GM19455 (cell line): ENCODE data around the gene BCAP31.
"Not testable (repeated sequence)": the region's sequence is repeated elsewhere in the genome, so short reads cannot be mapped to it uniquely, and the experiment has no call there.

Source experiments
- ATAC-seq: cut with Tn5 transposase; IDR thresholded peaks from one replicate; pipeline ENCODE4 v1.9.1; 2021; ENCODE audit not compliant: unreplicated experiment

Gene BCAP31

DNA sequence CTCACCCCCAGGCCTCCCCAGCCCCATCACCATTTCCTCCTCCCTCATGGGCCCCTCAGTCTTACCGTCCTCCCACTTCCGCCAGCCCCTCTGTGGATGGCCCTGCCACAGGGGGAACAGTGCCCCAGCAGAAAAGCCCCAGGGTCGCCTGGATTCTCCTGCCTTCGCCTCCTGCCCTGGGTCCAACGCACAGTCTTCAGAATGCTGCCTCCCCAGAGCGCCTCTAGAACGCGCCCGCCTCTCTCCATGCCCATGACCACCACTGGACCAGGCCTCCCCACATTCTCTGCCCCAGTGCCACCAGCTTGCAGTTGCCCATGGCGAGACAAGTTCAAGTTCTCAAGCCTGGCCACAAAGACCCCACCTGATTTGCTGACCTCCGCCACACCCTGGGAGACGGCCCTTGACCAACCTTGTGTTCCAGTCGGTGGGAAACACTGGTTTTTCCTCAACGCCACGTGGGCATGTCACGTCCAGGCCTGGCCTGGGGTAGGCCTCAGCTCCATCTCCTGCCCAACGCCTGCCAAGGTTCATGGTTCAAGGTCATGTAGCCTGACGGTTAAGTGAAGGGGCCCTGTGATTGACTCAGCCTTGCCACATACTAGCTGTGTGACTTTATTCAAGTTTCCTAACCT lies 39.2 kb upstream of the BCAP31 start:
- no peak for ATAC-seq

DNA sequence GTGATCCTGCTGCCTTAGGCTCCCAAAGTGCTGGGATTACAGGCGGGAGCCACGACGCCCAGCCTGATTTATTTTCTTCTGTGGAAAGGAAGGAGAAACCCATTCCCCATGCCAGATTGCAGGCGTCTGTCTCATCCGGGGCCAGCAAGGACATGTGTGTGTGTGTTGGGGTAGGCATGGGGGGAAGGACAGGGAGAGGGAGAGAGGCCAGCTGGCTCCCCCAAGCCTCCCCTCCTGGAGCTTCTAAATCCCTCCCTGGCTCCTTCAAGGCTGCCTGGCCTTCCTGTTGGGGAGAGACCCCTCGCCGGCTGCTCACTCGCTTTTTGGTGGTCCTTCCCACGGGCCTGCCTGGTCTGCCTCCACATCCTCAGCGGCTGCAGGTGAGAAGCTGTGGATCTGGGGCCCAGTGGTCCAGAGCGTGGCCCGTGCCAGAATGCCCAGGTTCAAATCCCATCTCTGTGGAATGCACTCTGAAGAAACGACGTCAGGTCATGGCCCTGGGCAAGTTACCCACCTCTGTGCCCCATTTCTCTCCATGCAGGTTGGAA lies 38.5 kb upstream of the BCAP31 start:
- no peak for ATAC-seq

DNA sequence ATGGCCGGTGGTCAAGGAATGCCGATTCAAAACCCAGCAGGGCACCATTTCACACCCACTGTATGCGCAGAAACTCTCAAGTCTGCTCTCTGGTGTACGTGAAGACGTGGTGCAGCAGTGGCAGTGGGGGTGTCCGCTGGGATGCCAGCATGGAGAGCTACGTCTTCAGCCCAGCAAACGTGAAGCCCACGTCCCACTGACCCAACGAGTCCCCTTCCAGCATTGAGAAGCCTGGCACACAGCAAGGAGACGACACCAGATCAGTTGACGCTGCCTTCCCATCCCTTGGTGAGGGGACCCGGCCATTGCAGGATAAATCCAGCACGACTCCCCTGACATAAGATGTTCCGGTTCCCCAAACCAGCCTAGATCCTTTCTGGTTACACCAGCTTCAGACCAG lies 37.7 kb upstream of the BCAP31 start:
- ATAC-seq: no peak

DNA sequence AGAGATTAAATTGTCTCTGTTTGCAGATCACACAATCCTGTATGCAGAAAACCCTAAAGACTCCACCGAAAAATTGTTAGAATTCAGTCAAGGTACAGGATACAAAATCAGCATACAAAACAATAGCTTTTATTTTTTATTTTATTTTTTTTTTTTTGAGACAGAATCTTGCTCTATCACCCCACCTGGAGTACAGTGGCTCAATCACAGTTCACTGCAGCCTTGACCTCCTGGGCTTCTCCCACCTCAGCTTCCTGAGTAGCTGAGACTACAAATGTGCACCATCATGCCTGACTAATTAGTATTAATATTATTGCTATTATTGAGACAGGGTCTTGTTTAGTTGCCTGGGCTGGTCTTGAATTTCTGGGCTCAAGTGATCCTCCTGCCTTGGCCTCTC lies 30.9 kb upstream of the BCAP31 start:
- ATAC-seq: no peak

DNA sequence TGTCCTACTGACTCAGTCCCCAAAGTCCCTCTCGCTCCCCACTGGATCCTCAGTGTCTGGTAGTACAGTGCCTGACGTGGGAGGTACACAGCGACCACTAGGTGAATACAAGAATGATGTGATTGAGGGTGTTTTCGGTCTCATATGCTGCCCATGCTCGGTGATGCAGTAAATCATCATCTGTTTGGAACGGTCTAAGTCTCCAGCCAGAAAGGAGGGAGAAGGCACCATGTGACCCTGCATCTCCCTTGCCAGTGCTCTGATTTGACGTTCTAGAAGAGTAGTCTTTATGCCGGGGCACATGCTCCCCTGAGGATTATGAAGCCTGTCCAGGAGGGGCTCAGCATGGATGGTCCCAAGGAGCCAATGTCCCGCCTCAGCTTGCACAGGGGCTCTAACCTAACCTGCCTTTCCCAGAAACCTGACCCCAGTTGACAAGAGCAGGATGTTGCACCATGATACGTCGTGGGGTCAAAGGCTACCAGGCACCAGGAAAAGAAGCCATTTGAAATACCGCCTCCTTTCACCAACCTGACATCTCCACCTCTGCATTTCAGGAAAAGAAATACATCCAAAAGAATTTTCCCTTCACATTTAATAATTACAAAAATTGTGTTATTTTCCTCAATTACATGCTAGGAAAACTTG lies 26.1 kb upstream of the BCAP31 start:
- ATAC-seq: no peak

DNA sequence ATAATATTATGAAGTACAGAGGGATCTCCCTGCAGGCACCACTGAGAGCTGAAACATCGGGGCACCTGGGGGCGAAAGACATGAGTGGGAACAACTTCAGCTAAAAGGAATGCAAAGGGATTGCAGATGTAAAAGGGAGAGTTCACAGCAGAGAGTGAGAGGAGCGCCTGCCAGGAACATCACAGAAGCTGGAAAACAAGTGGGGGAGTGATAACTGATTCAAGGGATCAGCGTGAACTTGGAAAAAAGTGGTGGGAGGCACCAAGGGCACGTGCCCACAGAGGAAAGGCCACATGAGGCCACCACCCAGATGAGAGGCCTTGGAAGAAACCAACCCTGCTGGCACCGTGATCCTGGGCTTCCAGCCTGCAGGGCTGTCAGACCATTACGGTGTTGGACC lies 24.8 kb upstream of the BCAP31 start:
- not testable (repeated sequence) for ATAC-seq

DNA sequence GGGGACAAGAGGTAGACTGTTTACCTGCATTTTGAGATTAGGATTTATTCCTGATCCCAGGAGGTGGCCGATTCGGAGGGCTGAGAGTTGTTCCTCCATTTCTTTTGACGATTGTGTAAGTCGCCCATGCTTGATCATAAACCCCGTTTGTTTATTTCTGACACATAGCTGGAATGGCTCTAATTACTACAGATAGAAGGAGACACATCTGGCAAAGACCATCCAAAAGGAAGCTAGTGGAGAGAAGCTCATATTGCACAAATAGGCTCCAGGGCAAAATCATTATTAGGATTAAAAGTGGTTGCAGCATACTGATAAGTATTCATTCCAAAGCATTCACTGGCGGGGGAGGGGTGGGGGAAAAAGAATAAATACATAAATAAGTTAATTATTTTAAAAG lies 22.8 kb upstream of the BCAP31 start:
- ATAC-seq: not testable (repeated sequence)

DNA sequence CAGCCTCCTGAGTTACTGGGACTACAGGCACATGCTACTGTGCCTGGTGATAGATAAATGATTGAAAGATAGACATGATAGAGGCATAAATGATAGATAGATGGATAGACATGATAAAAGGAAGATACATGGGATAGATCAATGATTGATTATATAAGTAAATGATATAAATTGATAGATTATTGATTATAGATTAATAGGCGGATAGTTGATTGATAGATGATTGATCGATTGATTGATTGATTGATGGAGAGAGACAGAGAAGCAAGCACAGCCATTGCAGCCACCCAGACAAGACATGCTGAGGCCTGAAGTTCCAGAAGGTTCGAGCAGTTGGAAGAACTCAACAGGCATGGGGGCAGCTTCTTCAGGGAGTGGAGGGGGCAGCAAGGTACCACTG lies 22.2 kb upstream of the BCAP31 start:
- no peak for ATAC-seq

DNA sequence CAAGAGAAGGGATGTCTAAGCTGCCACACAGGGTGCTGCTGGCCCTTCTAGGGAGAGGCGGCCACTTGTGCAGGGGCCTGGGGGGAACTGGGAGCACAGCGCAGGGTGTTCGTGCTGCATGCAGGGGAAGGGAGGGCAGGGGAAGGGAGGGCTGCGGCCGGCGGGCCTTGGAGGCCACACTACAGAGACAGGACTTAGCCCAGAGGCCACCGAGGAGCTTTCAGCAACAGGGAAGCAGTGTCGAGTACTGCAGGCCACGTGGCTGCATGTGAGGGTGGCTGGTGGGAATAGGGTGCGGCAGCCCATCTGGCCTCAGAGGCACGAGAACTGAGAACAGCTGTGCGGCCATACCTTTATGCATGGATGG lies 20.9 kb upstream of the BCAP31 start:
- not testable (repeated sequence) for ATAC-seq

DNA sequence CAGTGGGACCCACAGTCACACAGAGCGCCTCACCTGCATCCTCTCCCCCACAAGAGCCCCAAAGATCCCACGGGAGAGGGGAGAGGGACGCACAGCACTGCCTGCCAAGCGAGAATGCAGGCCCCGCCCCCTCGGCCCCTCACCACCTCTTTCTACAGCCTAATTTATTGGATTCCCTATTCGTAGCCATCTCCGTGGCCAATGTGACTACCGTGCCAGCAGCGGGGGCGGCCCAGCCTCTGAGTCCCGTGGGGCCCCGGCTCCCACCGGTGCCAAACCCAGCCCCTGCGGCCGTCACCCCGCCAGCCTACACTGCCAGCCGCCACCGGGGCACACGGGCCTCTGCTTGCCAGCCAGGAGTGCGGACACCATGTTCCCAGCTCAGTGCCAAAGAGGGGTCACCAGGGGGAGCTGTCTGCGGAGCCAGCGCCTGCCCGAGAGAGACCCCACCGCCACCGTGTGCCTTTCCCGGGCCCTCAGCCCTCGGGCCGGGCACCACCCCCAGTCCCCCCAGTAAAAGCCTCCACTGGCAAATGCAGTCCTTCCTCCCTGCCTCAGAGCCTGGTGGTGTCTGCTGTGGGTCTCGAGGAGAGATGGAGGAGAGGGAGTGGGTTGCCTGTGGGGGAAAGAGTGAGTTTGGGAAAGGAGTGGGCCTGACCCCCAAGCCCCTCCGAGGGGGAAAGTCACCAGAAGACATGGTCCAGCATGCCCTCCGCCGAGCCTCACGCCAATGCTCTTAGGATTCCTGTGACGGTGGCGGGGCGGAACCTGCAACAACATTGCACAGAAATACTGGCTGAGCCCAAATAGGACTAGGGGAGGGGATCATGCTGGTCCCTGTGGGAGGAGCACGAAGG lies 20.3 kb upstream of the BCAP31 start:
- no peak for ATAC-seq

DNA sequence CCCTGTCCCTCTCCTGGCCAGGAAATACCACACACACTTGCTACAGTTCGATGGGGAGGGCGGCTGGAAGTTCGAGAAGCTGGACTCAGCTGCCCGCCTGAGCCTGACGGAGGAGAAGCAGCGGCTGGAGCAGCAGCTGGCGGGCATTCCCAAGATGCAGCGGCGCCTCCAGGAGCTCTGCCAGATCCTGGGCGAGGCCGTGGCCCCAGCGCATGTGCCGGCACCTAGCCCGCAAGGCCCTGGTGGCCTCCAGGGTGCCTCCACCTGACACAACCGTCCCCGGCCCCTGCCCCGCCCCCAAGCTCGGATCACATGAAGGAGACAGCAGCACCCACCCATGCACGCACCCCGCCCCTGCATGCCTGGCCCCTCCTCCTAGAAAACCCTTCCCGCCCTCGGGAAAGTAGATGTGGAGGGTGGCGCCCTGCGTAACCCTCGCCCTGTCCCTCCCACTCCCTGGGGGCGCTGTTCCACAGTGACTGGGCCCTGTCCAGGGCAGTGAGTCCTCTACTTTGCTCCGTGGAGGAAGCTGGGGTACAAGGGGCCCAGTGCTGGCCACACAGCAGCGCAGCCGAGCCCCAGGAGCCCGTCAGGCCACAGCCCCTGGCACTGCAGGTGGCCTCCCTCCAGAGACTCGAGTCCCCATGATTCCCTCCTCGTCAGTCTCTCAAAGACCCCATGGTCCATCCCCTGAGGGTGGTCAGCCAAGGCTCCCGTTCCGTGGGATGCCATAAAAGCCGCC lies 19.5 kb upstream of the BCAP31 start:
- not testable (repeated sequence) for ATAC-seq

DNA sequence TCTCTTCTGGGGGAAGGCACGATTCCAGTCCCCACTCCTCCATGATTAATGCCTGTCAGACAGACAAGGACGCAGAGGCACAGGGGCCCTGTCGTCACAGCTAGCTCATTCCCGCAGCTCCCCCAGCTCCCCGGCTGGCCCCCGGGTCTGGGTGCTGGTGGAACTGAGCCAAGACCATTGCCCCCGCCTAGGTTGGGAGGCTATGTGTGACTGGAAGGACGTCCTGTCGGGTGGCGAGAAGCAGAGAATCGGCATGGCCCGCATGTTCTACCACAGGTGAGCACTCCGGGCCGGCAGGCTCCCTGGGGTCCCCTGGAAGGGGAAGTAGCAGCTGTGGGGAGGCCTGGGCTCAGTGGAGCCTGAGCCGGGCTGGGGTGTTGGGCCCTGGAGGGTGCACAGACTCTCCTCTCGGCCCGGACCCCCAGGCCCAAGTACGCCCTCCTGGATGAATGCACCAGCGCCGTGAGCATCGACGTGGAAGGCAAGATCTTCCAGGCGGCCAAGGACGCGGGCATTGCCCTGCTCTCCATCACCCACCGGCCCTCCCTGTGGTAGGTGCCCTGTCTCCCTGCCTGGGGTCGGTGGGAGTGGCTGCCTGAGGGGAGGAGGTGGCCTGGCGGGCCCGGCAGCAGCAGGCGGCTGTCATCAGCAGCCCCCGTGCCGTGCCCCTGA lies 18.7 kb upstream of the BCAP31 start:
- ATAC-seq: not testable (repeated sequence)

DNA sequence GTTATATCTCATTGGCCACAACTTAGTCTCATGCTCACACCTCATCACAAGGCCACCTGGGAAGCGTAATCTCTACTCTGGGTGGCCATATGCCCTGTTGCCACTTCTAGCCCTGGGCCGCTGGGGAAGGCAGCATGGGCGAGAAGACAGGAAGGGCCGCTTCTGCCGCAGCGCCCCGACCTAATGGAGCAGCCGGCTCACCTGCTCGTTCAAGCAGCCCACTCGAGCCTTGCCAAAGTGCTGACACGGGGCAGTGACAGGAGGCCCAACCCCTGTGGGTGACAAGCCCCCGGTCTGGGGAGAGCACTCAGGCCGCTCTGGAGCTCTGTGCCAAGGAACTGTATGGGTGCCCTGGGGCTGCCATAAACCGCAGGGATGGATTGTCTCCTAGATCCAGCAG lies 17.9 kb upstream of the BCAP31 start:
- ATAC-seq: not testable (repeated sequence)

DNA sequence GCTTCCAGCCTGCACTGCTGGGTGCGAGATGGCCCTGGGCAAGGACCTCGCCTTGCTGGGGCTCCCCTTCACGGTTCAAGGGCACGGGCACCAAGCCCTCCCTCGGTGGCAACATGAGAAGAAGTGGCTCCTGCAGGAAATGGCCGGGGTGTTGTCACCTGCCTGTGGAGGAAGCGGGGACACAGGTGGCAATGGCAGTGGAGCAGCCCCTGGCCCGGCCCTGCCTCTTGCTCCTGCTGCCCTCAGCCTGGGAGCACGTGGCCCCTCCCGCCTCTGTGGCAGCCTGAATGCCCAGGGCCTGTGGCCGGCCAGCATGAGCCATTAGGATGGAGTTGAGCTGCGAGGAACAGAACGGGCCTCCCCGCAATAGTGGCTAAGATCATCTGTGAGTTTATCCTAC lies 17.3 kb upstream of the BCAP31 start:
- no peak for ATAC-seq

DNA sequence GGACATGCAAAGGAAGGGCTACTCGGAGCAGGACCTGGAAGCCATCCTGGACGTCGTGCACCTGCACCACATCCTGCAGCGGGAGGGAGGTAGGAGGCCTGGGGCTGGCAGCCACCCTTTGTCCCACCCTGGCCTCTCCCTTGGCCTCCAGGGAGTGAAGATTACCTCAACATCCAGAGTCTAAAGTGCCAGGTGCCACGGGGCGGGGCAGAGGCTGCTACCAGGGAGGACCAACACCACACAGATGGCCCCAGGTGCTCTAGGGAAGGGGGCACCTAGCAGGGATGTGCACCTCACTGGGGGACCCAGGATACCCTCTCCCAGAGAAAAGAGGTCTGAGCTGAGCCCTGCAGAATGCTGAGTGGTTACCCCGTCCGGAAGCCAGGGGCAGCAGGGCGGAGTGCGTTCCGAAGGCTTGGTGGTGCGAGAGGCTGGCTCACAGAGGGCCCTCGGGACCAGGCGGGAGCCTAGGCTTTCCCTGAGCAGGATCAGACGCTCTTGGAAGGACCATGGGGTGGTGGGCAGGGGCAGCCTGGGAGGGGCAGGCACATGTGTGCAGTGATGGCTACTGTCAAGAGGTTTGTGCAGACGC lies 16.5 kb upstream of the BCAP31 start:
- ATAC-seq: no peak

DNA sequence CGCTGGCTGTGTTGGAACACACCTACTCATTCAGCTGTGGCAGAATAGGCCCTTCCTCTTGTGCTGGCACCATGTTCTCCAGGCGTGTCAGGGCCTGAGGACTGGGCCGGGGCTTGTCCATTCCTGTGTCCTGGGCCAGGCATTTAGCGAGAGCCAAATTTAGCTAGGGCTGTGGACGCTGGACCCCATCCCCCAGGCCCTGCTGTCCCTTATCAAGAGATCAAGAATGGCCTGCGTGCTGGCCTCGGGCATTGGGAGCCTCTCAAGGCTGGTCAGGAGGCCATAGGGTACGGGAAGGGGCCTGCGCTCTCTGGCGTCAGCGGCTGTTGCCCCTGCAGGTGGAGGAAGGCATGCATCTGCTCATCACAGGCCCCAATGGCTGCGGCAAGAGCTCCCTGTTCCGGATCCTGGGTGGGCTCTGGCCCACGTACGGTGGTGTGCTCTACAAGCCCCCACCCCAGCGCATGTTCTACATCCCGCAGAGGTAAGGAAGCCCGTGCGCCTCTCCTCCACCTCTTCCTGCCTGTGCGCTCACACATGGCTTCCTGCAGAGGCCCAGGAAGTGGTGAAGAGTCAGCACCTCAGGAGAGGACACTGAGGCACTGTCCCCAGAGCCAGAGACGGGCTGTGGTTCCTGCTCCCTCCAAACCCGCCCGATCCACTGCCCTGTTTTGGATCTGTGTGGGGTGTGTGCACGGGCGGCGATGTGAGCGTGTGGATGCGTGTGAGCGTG lies 15.7 kb upstream of the BCAP31 start:
- no peak for ATAC-seq

DNA sequence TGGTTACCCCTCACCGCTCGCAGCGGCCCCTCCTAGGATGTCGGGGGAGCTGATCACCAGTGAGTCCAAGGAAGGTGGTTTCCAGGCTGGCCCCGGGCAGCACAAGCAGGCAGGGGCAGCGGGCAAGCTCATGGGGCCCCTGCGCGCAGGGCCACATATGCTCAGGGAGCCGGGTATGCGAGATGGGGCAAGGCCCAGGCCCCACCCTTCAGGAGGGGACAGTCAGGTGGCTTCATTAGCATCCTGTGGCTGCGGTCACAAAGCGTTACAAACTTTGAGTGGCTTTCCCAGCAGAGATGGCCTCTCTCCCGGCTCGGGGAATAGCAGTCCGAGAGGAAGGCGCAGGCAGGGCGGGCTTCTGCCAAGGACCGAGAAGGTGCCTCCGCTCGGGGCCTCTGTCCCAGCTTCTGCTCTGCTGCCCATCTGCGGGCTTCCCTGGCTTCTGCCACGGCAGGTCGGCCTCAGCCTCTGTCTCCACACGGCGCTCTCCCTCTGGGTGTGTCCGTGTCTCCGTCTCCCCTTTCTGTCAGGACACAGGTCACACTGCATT lies 13.9 kb upstream of the BCAP31 start:
- ATAC-seq: no peak

DNA sequence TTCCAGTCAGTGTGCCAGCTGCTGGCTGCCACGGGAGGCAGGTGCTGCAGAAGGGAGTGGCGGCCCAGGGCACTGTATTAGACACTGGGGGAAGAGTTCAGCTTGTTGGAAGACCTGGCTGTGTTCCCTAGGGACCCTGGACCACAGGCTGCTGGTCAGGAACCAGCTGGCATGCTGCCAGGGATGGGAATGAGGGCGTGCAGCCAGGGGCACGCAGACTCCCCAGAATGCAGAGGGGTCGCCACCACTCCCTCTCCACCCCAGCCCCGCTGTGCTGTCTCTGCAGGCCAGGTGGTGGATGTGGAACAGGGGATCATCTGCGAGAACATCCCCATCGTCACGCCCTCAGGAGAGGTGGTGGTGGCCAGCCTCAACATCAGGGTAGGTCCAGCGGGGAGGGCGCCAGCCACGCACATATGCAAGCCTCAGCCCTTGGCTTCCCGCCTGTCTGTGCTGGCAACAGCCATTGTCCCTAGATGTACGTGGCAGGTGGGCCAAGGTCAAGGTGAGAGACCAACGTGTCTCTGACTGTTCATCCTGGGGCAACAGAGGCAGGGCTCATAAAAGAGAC lies 12.8 kb upstream of the BCAP31 start:
- ATAC-seq: no peak
